ENCODE results near the gene PHLDB1. TPM values are rescaled to one million over a fixed set of nuclear protein-coding genes. Genes with fewer than 3 reads are reported as not detected.

PHLDB1 gene
- total and polyA plus RNA-seq, 2 of the 8 experiments (the other 6 are each of a cell fraction or from before 2014, with no cell fraction given): 53.9 to 74.8 TPM

- no peak overlapping the region for H3K14ac ChIP-seq (ENCODE audit: insufficient read length)
- WGBS, 2 experiments (ENCODE audit: extremely low coverage in 1 of 2, insufficient coverage in 1 of 2, insufficient read length in 1 of 2, insufficient replicate concordance in 2 of 2, low coverage in 1 of 2, low lambda C conversion rate in 2 of 2, missing lambda C conversion rate in 1 of 2): 4% methylated on average over 45 of the region's 57 CpGs; no CpG with 5 or more reads in 1 of the 2 experiments
- CTCF ChIA-PET (ENCODE audit: partially characterized antibody): interaction anchor here (0.6 to 25.3 kb wide), 15 partner anchors 8 to 455 kb away, joined by 3 to 435 read pairs (median 4); partner anchors contain the start of gene ARCN1
- H3K18ac ChIP-seq (ENCODE audit: extremely low read depth, low read length): no peak overlapping the region; the same call in 1 of the 2 replicates
- H2BK20ac ChIP-seq (ENCODE audit: low read length): peak overlapping the region; percentile 80
- peaks cover 45 to 70% (median 65%) of the 10 kb centered on the region in 4 experiments for H3K27me3 ChIP-seq (replicated peaks in 1 of 4; ENCODE audit: control insufficient read depth in 3 of 4, extremely low read depth in 1 of 4, insufficient read depth in 3 of 4, low read length in 3 of 4)
- H4K91ac ChIP-seq (replicated peaks; ENCODE audit: insufficient read length, low read length): peak overlapping the region; percentile 36
- H2BK15ac ChIP-seq (ENCODE audit: low read length): peak overlapping the region; percentile 100
- H3K4me3 ChIP-seq (ENCODE audit: extremely low read depth in 1 of 4, insufficient read depth in 2 of 4, low read depth in 3 of 4, low read length in 4 of 4): peak overlapping the region; percentile 14 to 66 (median 48)
- peaks cover 21 to 54% (median 27%) of the 10 kb centered on the region in 4 experiments for H3K4me1 ChIP-seq (replicated peaks in 1 of 4; ENCODE audit: control insufficient read depth in 3 of 4, insufficient read depth in 4 of 4, low read length in 3 of 4)
- no peak overlapping the region for H3K27ac ChIP-seq (ENCODE audit: low read depth, low read length)
- H3K79me2 ChIP-seq (ENCODE audit: control insufficient read depth in 1 of 2, insufficient read depth in 2 of 2, low read length in 2 of 2): no peaks in the 10 kb centered on the region
- H4K8ac ChIP-seq (ENCODE audit: extremely low read depth, insufficient read depth, low read length): peak overlapping the region; percentile 80
- no peak for FAIRE-seq
- peak overlapping the region; percentile 98 for H2AK5ac ChIP-seq (ENCODE audit: low read depth, low read length)
- no peaks in the 10 kb centered on the region for H3K79me1 ChIP-seq (ENCODE audit: low read depth, low read length)
- H3K23ac ChIP-seq (ENCODE audit: insufficient read length): no peak overlapping the region
- POLR2A ChIA-PET (ENCODE audit: partially characterized antibody): interaction anchor here (0.6 to 28.7 kb wide), 7 partner anchors 9 to 63 kb away, joined by 3 to 574 read pairs (median 5); no protein-coding TSS in a partner anchor
- no peak overlapping the region for H3K9ac ChIP-seq (replicated peaks in 1 of 4; ENCODE audit: extremely low read depth in 1 of 4, low read depth in 3 of 4, low read length in 3 of 4)
- no peak overlapping the region; the same call in 1 of the 2 replicates for H2BK5ac ChIP-seq (ENCODE audit: low read depth, low read length)
- peaks cover 5 to 7% of the 10 kb centered on the region in 2 experiments for H4K20me1 ChIP-seq (replicated peaks in 1 of 2; ENCODE audit: control insufficient read depth in 1 of 2, insufficient read depth in 2 of 2, low read length in 2 of 2)
- H3K9me3 ChIP-seq (ENCODE audit: insufficient read depth in 2 of 2, low read depth in 1 of 2, low read length in 1 of 2): no peaks in the 10 kb centered on the region; a peak in 1 of 4 replicates
- peak overlapping the region; percentile 99 for H2BK12ac ChIP-seq (ENCODE audit: low read depth, low read length)
- H3K4me2 ChIP-seq (ENCODE audit: insufficient read depth in 1 of 2, low read depth in 2 of 2, low read length in 2 of 2): peak overlapping the region; percentile 83
- H4K5ac ChIP-seq (ENCODE audit: insufficient read length, low read depth, low read length): no peak overlapping the region
- H2AFZ ChIP-seq (ENCODE audit: low read length): no peak overlapping the region
- H3K4ac ChIP-seq (replicated peaks; ENCODE audit: insufficient read length, low read depth, low read length): peak overlapping the region; percentile 28
- peaks cover 0 to 12% (median 0%) of the 10 kb centered on the region in 4 experiments; a peak in 1 of 8 replicates for H3K36me3 ChIP-seq (ENCODE audit: control insufficient read depth in 2 of 4, insufficient read depth in 4 of 4, low read length in 3 of 4)
- peak in 1 of 2 experiments; percentile 75 for DNase-seq (ENCODE audit: low read depth in 1 of 2, low spot score in 2 of 2)
- H3K23me2 ChIP-seq (ENCODE audit: low read depth, low read length): peaks cover 32% of the 10 kb centered on the region; the same call in 1 of the 2 replicates
- H2BK120ac ChIP-seq (replicated peaks; ENCODE audit: low read depth, low read length): no peak overlapping the region
- no peak overlapping the region for H3K56ac ChIP-seq (replicated peaks; ENCODE audit: insufficient read length, low read depth, low read length)
- peak; percentile 41 for TF ChIP-seq KDM4A (IDR thresholded peaks at IDR 0.05; ENCODE audit: low read depth, low read length, severe bottlenecking)
- peak; percentile 82; the same call in 1 of the 2 replicates for TF ChIP-seq CBX8 (IDR thresholded peaks at IDR 0.05; ENCODE audit: borderline replicate concordance, low read depth, low read length)
- no peak for TF ChIP-seq SP4 (IDR thresholded peaks at IDR 0.05; ENCODE audit: low read length)
- TF ChIP-seq BACH1 (IDR thresholded peaks at IDR 0.05; ENCODE audit: low read length): peak; percentile 11; the same call in 1 of the 2 replicates
- TF ChIP-seq RNF2 (IDR thresholded peaks at IDR 0.05; ENCODE audit: borderline replicate concordance, low read depth, low read length, missing control alignments, poor library complexity, severe bottlenecking): peak; percentile 45
- no peak for TF ChIP-seq ASH2L (IDR thresholded peaks at IDR 0.05; ENCODE audit: low read length)
- TF ChIP-seq SAP30 (IDR thresholded peaks at IDR 0.05; ENCODE audit: insufficient read depth, insufficient replicate concordance, low read length): no peak
- TF ChIP-seq SUZ12 (IDR thresholded peaks at IDR 0.05; ENCODE audit: low read length): peak; percentile 93
- TF ChIP-seq MAX (IDR thresholded peaks at IDR 0.05): 0 out of 2 replicates have a peak, but pooled peaks have one; percentile 30
- no peak for TF ChIP-seq ZNF274 (IDR thresholded peaks at IDR 0.05; ENCODE audit: borderline replicate concordance, extremely low read depth, low read length)
Measured at GRCh38 chr11:118609380-118610224, 2.2 kb downstream of the PHLDB1 start.

Measured in H1 (cell line).